Calu3 (cell line): ENCODE data around the gene TTC39C. TPM values are rescaled to one million over a fixed set of nuclear protein-coding genes. Genes with fewer than 3 reads are reported as not detected.

Experiments
- BruUV-seq: library from RNA; stranded (reverse); fragments of 400-500 nt; replicated peaks from 2 replicates; lab custom pipeline; 2021; lab: Mats Ljungman, UMichigan
- CTCF ChIA-PET: fragments of 300-600 bp; sonication (Branson Sonifier 250); formaldehyde crosslinking; loops from one replicate; lab custom pipeline; 2022; ENCODE audit warnings: antibody characterized with exemption; lab: Charles Lee
- DNase-seq: peaks from one replicate; pipeline ENCODE4 v3.0.0; 2022
- H3K27ac Mint-ChIP-seq: one replicate; pipeline ENCODE4 v1.8.0; 2022; ENCODE audit warnings: mixed read lengths; ENCODE audit not compliant: unreplicated experiment
- H3K27me3 Mint-ChIP-seq: one replicate; pipeline ENCODE4 v1.8.0; 2022; ENCODE audit warnings: mixed read lengths; ENCODE audit not compliant: unreplicated experiment
- H3K36me3 Mint-ChIP-seq: one replicate; pipeline ENCODE4 v1.8.0; 2022; ENCODE audit warnings: mild to moderate bottlenecking, moderate library complexity, mixed read lengths; ENCODE audit not compliant: insufficient read depth, unreplicated experiment
- H3K4me1 Mint-ChIP-seq: one replicate; pipeline ENCODE4 v1.8.0; 2022; ENCODE audit warnings: mild to moderate bottlenecking, low read depth, mixed read lengths; ENCODE audit not compliant: unreplicated experiment
- H3K4me3 Mint-ChIP-seq: one replicate; pipeline ENCODE4 v1.8.0; 2022; ENCODE audit warnings: mild to moderate bottlenecking, low read depth, moderate library complexity, mixed read lengths; ENCODE audit not compliant: unreplicated experiment
- H3K9me3 Mint-ChIP-seq: one replicate; pipeline ENCODE4 v1.8.0; 2022; ENCODE audit warnings: low read depth, mixed read lengths; ENCODE audit not compliant: unreplicated experiment
- intact Hi-C: fragments of 100-400 bp; cut with micrococcal nuclease; formaldehyde crosslinking; loops from one replicate; pipeline ENCODE4 v1.10.0; 2022; ENCODE audit not compliant: unreplicated experiment
- total RNA-seq: library from RNA; stranded (reverse); gene quantifications from 2 replicates; pipeline ENCODE4 v1.2.3, GENCODE V29; 2022
- TF ChIP-seq, protein P1 (sequence below): fragments of 200-600 bp; IDR thresholded peaks from one replicate; pipeline ENCODE4 v1.8.0; 2022; ENCODE audit warnings: antibody characterized with exemption; ENCODE audit not compliant: unreplicated experiment

The TTC39C gene
- total RNA-seq, 1 experiment from 2014 or later = 26.8 TPM

DNA sequence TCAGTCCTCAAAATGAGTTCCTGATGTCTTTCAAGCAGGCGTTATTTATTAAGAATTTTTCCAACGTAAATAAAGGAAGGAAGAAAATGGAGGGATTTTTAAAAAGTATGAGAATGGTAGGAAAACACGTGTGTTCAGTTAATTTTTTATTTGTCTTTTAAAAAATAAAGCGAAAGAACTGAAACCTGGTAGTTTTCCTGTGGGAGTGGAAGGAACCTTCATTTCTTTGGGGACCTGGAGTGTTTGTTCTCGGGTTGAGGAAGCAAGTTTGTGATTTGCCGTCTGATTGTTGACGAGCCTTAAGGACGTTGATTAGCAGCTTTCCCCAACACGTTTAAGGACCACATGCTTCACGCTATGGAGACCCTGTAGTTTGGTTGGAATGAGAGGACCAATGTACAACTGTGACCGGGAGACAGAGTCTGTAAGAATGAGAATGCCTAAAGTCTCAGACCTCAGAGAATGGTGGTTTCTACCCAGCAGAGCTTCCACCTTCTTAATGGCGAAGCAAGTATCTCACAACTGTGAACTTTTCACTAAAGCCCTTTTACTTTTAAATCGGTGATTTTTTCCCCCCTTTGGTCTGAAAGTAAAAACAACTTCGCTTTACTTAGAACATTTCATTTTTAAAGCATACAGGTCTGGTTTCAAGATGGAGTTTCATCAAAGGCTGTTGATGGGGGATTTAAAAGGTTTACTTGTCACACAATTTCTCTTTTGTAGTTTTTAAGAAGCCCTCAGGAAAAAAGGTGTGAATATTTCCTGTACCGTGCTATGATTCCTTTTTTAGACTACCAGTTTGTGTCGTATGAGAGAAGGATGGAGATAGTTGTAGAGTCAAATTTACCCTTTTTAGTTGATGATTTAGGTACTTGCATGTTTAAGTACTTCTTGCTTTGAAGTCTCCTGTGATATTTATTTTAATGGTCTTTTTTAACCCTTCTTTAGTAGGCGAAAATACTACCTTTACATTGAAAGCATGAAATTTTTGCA is 1.4 kb downstream of the TTC39C start:
- Mint-ChIP-seq H3K4me1 (peaks cover 24% of the 10 kb centered on the region), H3K9me3 (no peaks in the 10 kb centered on the region), H3K4me3 (peak overlapping the region; percentile 89), H3K27me3 (peaks cover 8% of the 10 kb centered on the region), H3K36me3 (peaks cover 26% of the 10 kb centered on the region), H3K27ac (peak overlapping the region; percentile 84)
- TSS peak; percentile 53 for BruUV-seq
- intact Hi-C loops = loop anchor here (2.0 to 5.0 kb wide), 2 partner anchors 51 to 101 kb away; no protein-coding TSS in a partner anchor
- TF ChIP-seq, protein P1, sequence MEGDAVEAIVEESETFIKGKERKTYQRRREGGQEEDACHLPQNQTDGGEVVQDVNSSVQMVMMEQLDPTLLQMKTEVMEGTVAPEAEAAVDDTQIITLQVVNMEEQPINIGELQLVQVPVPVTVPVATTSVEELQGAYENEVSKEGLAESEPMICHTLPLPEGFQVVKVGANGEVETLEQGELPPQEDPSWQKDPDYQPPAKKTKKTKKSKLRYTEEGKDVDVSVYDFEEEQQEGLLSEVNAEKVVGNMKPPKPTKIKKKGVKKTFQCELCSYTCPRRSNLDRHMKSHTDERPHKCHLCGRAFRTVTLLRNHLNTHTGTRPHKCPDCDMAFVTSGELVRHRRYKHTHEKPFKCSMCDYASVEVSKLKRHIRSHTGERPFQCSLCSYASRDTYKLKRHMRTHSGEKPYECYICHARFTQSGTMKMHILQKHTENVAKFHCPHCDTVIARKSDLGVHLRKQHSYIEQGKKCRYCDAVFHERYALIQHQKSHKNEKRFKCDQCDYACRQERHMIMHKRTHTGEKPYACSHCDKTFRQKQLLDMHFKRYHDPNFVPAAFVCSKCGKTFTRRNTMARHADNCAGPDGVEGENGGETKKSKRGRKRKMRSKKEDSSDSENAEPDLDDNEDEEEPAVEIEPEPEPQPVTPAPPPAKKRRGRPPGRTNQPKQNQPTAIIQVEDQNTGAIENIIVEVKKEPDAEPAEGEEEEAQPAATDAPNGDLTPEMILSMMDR = no peak
- no peak for DNase-seq
- CTCF ChIA-PET = interaction anchor here (0.9 to 2.2 kb wide), 3 partner anchors 18 to 97 kb away, joined by 3 to 8 read pairs (median 5); no protein-coding TSS in a partner anchor

DNA sequence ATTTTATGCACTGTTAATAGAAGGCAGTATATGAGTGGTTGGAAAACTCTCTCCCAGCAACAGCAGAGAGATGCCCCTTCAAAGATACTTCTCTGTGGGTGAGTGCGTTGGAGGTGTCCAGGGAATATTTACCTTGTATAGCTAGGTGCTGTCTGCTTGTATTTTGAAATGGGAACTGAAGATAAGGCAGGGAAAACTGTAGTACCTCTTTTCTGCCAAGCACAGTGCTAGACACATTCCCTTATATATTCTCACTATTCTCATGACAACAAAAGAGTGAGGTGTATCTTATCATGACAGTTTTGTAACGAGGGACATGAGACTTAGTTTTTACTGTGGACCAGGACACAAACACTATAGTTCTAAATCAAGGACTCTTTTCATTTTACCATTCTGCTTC is 2.1 kb downstream of the TTC39C start:
- intact Hi-C loops = loop anchor here (2.0 to 5.0 kb wide), 2 partner anchors 52 to 101 kb away; no protein-coding TSS in a partner anchor
- no TSS peak for BruUV-seq
- Mint-ChIP-seq H3K27me3 (peaks cover 7% of the 10 kb centered on the region), H3K4me1 (peaks cover 24% of the 10 kb centered on the region), H3K27ac (no peak overlapping the region), H3K9me3 (no peaks in the 10 kb centered on the region), H3K4me3 (peak overlapping the region; percentile 89), H3K36me3 (peaks cover 26% of the 10 kb centered on the region)
- DNase-seq = no peak
- TF ChIP-seq, protein P1 = no peak
- CTCF ChIA-PET = interaction anchor here (0.9 to 2.2 kb wide), 2 partner anchors 18 to 97 kb away, joined by 3 to 8 read pairs; no protein-coding TSS in a partner anchor

DNA sequence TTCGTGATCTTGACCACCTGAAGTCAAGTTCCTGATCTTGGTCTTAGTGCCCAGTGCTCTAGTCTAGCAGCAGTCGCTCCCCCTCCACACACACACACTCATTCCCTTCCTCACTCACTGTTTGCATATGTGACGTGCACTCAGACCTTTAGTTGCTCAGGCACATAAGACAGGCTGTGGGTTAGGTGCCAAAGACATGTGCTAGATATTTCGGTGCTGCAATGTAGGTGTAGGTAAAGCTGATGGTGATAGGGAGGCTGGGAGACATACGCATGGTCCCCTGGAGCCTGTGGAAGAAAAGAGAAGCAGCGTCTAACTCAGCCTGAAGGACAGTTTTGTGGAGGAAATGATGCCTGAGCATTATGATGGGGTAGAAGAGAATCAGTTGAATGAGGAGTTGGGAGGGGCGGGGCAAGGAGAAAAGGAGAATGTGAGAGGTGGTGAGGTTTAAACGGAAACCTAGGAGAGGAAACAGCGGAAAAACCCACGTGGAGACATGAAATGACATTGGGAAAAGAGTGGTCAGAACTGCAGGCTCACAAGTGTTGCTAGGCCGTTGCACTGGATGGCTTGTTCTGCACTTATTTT is 3.8 kb downstream of the TTC39C start:
- BruUV-seq = no TSS peak
- no peak overlapping the region for H3K4me3 Mint-ChIP-seq
- peaks cover 33% of the 10 kb centered on the region for H3K4me1 Mint-ChIP-seq
- peaks cover 26% of the 10 kb centered on the region for H3K36me3 Mint-ChIP-seq
- H3K27me3 Mint-ChIP-seq = no peaks in the 10 kb centered on the region
- no peak for DNase-seq
- intact Hi-C loops = loop anchor here (5.0 kb wide), 1 partner anchor 99 kb away; no protein-coding TSS in a partner anchor
- CTCF ChIA-PET = no interaction called here
- no peaks in the 10 kb centered on the region for H3K9me3 Mint-ChIP-seq
- TF ChIP-seq, protein P1 = no peak
- H3K27ac Mint-ChIP-seq = no peak overlapping the region

DNA sequence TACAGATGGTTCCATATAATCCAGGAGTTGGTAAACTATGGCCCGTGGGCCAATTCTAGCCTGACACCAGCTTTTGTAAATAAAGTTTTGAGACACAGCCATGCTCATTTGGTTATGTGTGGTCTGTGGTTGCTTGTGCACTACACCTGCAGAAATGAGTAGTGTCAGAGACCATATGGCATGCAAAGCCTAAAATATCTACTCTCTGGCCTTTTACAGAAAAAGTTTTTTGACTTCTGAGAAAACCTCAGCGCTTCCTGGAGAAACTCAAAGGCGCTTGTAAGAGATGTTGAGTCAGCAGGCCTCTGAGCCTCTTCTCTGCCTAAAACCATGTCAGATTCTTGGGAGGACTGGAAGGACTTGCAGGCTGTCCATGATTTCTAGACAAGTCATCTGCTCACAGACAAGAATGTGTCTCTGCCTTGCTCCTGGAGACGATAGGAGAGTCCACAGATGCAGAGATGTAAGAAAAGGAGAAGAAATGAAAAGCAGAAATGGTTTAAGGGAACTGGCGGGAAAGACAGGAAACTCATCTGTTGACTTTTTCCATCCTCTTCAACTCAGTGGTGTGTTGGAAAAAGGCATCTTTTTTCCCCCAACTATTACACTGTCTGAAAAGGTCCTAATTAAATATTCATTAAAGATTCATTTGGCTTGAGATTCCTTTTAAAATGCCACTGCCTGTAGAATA is 5.2 kb downstream of the TTC39C start:
- no peak overlapping the region for H3K27ac Mint-ChIP-seq
- BruUV-seq = no TSS peak
- TF ChIP-seq, protein P1 = no peak
- H3K4me1 Mint-ChIP-seq = peaks cover 36% of the 10 kb centered on the region
- H3K27me3 Mint-ChIP-seq = no peaks in the 10 kb centered on the region
- intact Hi-C loops = loop anchor here (5.0 kb wide), 1 partner anchor 98 kb away; no protein-coding TSS in a partner anchor
- no peaks in the 10 kb centered on the region for H3K9me3 Mint-ChIP-seq
- H3K4me3 Mint-ChIP-seq = no peak overlapping the region
- CTCF ChIA-PET = no interaction called here
- DNase-seq = no peak
- peaks cover 13% of the 10 kb centered on the region for H3K36me3 Mint-ChIP-seq
